HepG2 (cell line): Measurements from ENCODE around the gene TJP2. TPM values are rescaled to one million over a fixed set of nuclear protein-coding genes. Genes with fewer than 3 reads are reported as not detected.

Experiments used
- ATAC-seq: fragments of 200-7000 bp; cut with Tn5 transposase; 3 replicates; pipeline ENCODE4 v1.9.1; 2020; ENCODE audit warnings: mild to moderate bottlenecking, moderate library complexity
- BruUV-seq: library from RNA; stranded (reverse); fragments of 400-500 nt; replicated peaks from 2 replicates; lab custom pipeline; 2021; lab: Mats Ljungman, UMichigan
- CTCF ChIA-PET: fragments of 300-600 bp; formaldehyde crosslinking; extraction: SDS; loops from one replicate; lab custom pipeline; 2021; ENCODE audit warnings: low total read pairs, inconsistent platforms, low intra/inter-chr PET ratio; lab: Yijun Ruan, JAX
- POLR2A ChIA-PET: fragments of 350-600 bp; sonication (Branson Sonifier 250); formaldehyde crosslinking; loops from one replicate; lab custom pipeline; 2020; ENCODE audit warnings: antibody characterized with exemption, inconsistent platforms; lab: Yijun Ruan, JAX
- DNase-seq: peaks from one replicate; pipeline ENCODE4 v3.0.0-alpha.2; 2015; ENCODE audit warnings: low spot score
- FAIRE-seq: peaks from 3 replicates; lab custom pipeline; 2011; peaks lifted over from hg19 to GRCh38; lab: Jason Lieb, UNC
- H2AFZ ChIP-seq: one replicate; pipeline ENCODE4 v1.6.1; 2011; ENCODE audit warnings: low read length, inconsistent platforms
- H3K27ac ChIP-seq: fragments of 300-600 bp; 3 replicates; pipeline ENCODE4 v1.8.0; 2011; ENCODE audit warnings: mixed run types, mild to moderate bottlenecking, mixed read lengths, low read length, inconsistent platforms; ENCODE audit not compliant: insufficient read depth; ENCODE audit errors: extremely low read length
- H3K27me3 ChIP-seq, 2 experiments: fragments of 200-600 bp in 1 of 2; 2 replicates in 1 of 2; 3 replicates in 1 of 2; pipeline versions ENCODE4 v1.6.0 to v1.8.0; 2011; ENCODE audit warnings: low read length in 2 of 2, mild to moderate bottlenecking in 2 of 2, moderate library complexity in 2 of 2, inconsistent platforms in 1 of 2; ENCODE audit not compliant: insufficient read depth in 2 of 2, control insufficient read depth in 1 of 2
- H3K36me3 ChIP-seq, 2 experiments: fragments of 200-600 bp in 1 of 2; replicated peaks in 1 of 2; 2 replicates in 1 of 2; 3 replicates in 1 of 2; pipeline versions ENCODE4 v1.5.1 to v1.8.0; 2011; ENCODE audit warnings: low read length in 2 of 2, inconsistent platforms in 1 of 2; ENCODE audit not compliant: insufficient read depth in 2 of 2, control insufficient read depth in 1 of 2
- H3K4me1 ChIP-seq: 2 replicates; pipeline ENCODE4 v1.5.1; 2012; ENCODE audit warnings: low read length, inconsistent platforms; ENCODE audit not compliant: insufficient read depth
- H3K4me2 ChIP-seq: 2 replicates; pipeline ENCODE4 v1.6.0; 2011; ENCODE audit warnings: low read depth, low read length, inconsistent platforms
- H3K4me3 ChIP-seq, 3 experiments: fragments of 200-600 bp in 1 of 3; sonication (generic), shearing (Covaris generic) in 1 of 3; replicated peaks in 1 of 3; 2 replicates each; pipeline ENCODE4 v1.5.1; 2011 to 2016; ENCODE audit warnings: low read length in 3 of 3, inconsistent platforms in 2 of 3, low read depth in 2 of 3, mild to moderate bottlenecking in 2 of 3, control low read depth in 1 of 3, mixed read lengths in 1 of 3; ENCODE audit not compliant: insufficient read depth in 1 of 3
- H3K79me2 ChIP-seq: one replicate; pipeline ENCODE4 v1.6.1; 2011; ENCODE audit warnings: low read length, inconsistent platforms; ENCODE audit not compliant: insufficient read depth
- H3K9ac ChIP-seq: 2 replicates; pipeline ENCODE4 v1.6.0; 2011; ENCODE audit warnings: mild to moderate bottlenecking, low read depth, low read length, inconsistent platforms; ENCODE audit not compliant: insufficient read depth
- H3K9me3 ChIP-seq: 2 replicates; pipeline ENCODE4 v1.5.1; 2012; ENCODE audit warnings: mild to moderate bottlenecking, low read length
- H4K20me1 ChIP-seq: 2 replicates; pipeline ENCODE4 v1.6.0; 2011; ENCODE audit warnings: inconsistent platforms, mild to moderate bottlenecking, low read length, moderate library complexity; ENCODE audit not compliant: insufficient read depth
- BCL6 ChIP-seq: IDR thresholded peaks from 2 replicates; pipeline ENCODE4 v1.6.1; 2016; ENCODE audit warnings: missing genetic modification reagents, missing compliant biosample characterization
- EP300 ChIP-seq, 3 experiments: sonication (generic) in 1 of 3; formaldehyde crosslinking in 1 of 3; IDR thresholded peaks; 2 replicates each; pipeline versions ENCODE4 v1.5.1 to v1.6.1; 2011 to 2020; ENCODE audit warnings: low read depth in 2 of 3, low read length in 2 of 3, borderline replicate concordance in 1 of 3, improper control_type of control experiment in 1 of 3, mild to moderate bottlenecking in 1 of 3, missing genetic modification reagents in 1 of 3, moderate library complexity in 1 of 3
- HNRNPLL ChIP-seq: fragments of 200-400 bp; formaldehyde crosslinking; IDR thresholded peaks from 2 replicates; pipeline ENCODE4 v1.6.1; 2017; ENCODE audit warnings: mild to moderate bottlenecking, low read depth, low read length; ENCODE audit not compliant: poor library complexity, severe bottlenecking
- HOXA9 ChIP-seq: sonication (generic); formaldehyde crosslinking; IDR thresholded peaks from 2 replicates; pipeline ENCODE4 v1.8.1; 2022; ENCODE audit warnings: missing genetic modification reagents, mild to moderate bottlenecking, moderate library complexity, borderline replicate concordance
- MYC ChIP-seq: sonication (generic); formaldehyde crosslinking; IDR thresholded peaks from 2 replicates; pipeline ENCODE4 v1.9.0; 2021; ENCODE audit warnings: missing genetic modification reagents, borderline replicate concordance
- NKX3-1 ChIP-seq: sonication (generic); formaldehyde crosslinking; IDR thresholded peaks from 2 replicates; pipeline ENCODE4 v1.5.0; 2020; ENCODE audit warnings: missing genetic modification reagents
- PPARG ChIP-seq: conservative IDR thresholded peaks from 2 replicates; pipeline ENCODE4 v1.6.1; 2016; ENCODE audit warnings: missing biosample characterization, missing genetic modification reagents
- RARG ChIP-seq: sonication (generic); formaldehyde crosslinking; IDR thresholded peaks from 2 replicates; pipeline ENCODE4 v1.4.0; 2020; ENCODE audit warnings: low read depth, mild to moderate bottlenecking, missing genetic modification reagents
- SIX4 ChIP-seq: sonication (generic); formaldehyde crosslinking; IDR thresholded peaks from 2 replicates; pipeline ENCODE4 v1.4.0; 2020; ENCODE audit warnings: missing genetic modification reagents
- STAT5B ChIP-seq: sonication (generic); formaldehyde crosslinking; IDR thresholded peaks from 2 replicates; pipeline ENCODE4 v1.4.0; 2020; ENCODE audit warnings: missing genetic modification reagents
- THAP8 ChIP-seq: sonication (generic); formaldehyde crosslinking; IDR thresholded peaks from 2 replicates; pipeline ENCODE4 v1.5.1; 2020; ENCODE audit warnings: missing genetic modification reagents, mild to moderate bottlenecking, borderline replicate concordance
- ZFP1 ChIP-seq: IDR thresholded peaks from 2 replicates; pipeline ENCODE4 v1.6.1; 2016
- ZNF552 ChIP-seq: sonication (generic); formaldehyde crosslinking; IDR thresholded peaks from 2 replicates; pipeline ENCODE4 v1.9.0; 2022; ENCODE audit warnings: missing genetic modification reagents, mild to moderate bottlenecking, borderline replicate concordance
- ZNF709 ChIP-seq: sonication (generic); formaldehyde crosslinking; IDR thresholded peaks from 2 replicates; pipeline ENCODE4 v1.5.0; 2020; ENCODE audit warnings: mild to moderate bottlenecking, missing genetic modification reagents
- ZNF724P ChIP-seq: sonication (generic); formaldehyde crosslinking; IDR thresholded peaks from 2 replicates; pipeline ENCODE4 v1.8.0; 2022; ENCODE audit warnings: missing genetic modification reagents, borderline replicate concordance
- ZNF775 ChIP-seq: sonication (generic); formaldehyde crosslinking; IDR thresholded peaks from 2 replicates; pipeline ENCODE4 v1.4.0; 2020; ENCODE audit warnings: missing genetic modification reagents, mild to moderate bottlenecking, moderate library complexity, borderline replicate concordance
- WGBS: methylation state at CpG from one replicate; pipeline ENCODE4 v1.1.6; 2017; ENCODE audit warnings: low lambda C conversion rate; 5-methylcytosine and 5-hydroxymethylcytosine counted together
- in situ Hi-C: cut with HindIII; loops from 2 replicates; pipeline ENCODE4 v1.10.0; 2017; ENCODE audit warnings: low pct_unique_long_range_greater_than_20kb; ENCODE audit not compliant: extremely low pct_ligation_motif_present
- intact Hi-C: fragments of 100-400 bp; cut with micrococcal nuclease; formaldehyde crosslinking; loops from one replicate; pipeline ENCODE4 v1.10.0; 2022; ENCODE audit not compliant: unreplicated experiment
- polyA plus RNA-seq, 8 experiments: library from polyadenylated mRNA; depleted of rRNA in 3 of 8; stranded (reverse) in 7 of 8; unstranded in 1 of 8; fragments of >200 nt; fragmentation: Illumina TruSeq in 4 of 8; extraction: Trizol in 4 of 8; gene quantifications; 2 replicates each; pipeline versions ENCODE4 v1.2.1 to v1.2.3, GENCODE V29; 2011 to 2016; ENCODE audit warnings: low read depth in 4 of 8, missing spikeins in 1 of 8, mixed read lengths in 1 of 8; ENCODE audit not compliant: insufficient read depth in 1 of 8
- total RNA-seq, 5 experiments: library from RNA; depleted of rRNA; stranded (reverse); fragments of >200 nt; fragmentation: Illumina TruSeq; extraction: Trizol; gene quantifications; 2 replicates each; pipeline ENCODE4 v1.2.3, GENCODE V29; 2016; ENCODE audit warnings: low read depth in 1 of 5
- TF ChIP-seq, protein P1 (sequence below): sonication (generic); formaldehyde crosslinking; IDR thresholded peaks from 2 replicates; pipeline ENCODE4 v1.4.0; 2020; ENCODE audit warnings: missing genetic modification reagents
- TF ChIP-seq, protein P2 (sequence below): sonication (generic); formaldehyde crosslinking; conservative IDR thresholded peaks from 2 replicates; pipeline ENCODE4 v1.8.0; 2022; ENCODE audit warnings: mild to moderate bottlenecking, moderate library complexity, missing genetic modification reagents

The TJP2 gene
- total and polyA plus RNA-seq, 2 of the 13 experiments (the other 11 are each of a cell fraction or from before 2014, with no cell fraction given), result 109 to 110 TPM

DNA sequence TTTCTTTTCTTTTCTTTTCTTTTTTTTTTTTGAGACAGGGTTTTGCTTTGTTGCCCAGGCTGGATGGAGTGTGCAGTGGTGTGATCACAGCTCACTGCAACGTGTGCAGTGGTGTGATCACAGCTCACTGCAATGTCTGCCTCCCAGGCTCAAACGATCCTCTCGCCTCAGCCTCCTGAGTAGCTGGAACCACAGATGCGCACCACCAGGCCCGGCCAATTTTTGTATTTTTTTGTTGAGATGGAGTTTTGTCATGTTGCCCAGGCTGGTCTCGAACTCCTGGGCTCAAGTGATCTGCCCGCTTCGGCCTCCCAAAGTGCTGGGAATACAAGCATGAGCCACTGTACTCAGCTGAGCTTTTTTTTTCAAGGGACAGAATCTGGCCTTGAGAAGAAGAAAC lies 36.8 kb upstream of the TJP2 start:
- 96% methylated on average over 6 of the region's 8 CpGs for WGBS
- Histone ChIP-seq H4K20me1 (peaks cover 39% of the 10 kb centered on the region), H3K79me2 (peaks cover 89% of the 10 kb centered on the region), H3K4me2 (no peak overlapping the region), H3K27me3 (no peaks in the 10 kb centered on the region), H3K9me3 (no peaks in the 10 kb centered on the region), H3K9ac (no peak overlapping the region), H3K4me3 (no peak overlapping the region), H2AFZ (no peak overlapping the region), H3K4me1 (peaks cover 41% of the 10 kb centered on the region), H3K27ac (no peak overlapping the region), H3K36me3 (peaks cover 25 to 73% of the 10 kb centered on the region in 2 experiments)
- no TSS peak for BruUV-seq
- ChIA-PET POLR2A (interaction anchor here (1.6 kb wide), 1 partner anchor 16 kb away, joined by 7 read pairs; no protein-coding TSS in a partner anchor), CTCF (no interaction called here)
- ATAC-seq (no peak), DNase-seq (no peak), FAIRE-seq (no peak)
- intact Hi-C loops, result no loop called here
- TF ChIP-seq BCL6 (CRISPR knock-in tag) (no peak), ZNF775 (CRISPR knock-in tag) (no peak), EP300 (IDR thresholded peaks at IDR 0.05; ENCODE audit: low read depth in 2 of 2, low read length in 2 of 2) (no peak), EP300 (CRISPR knock-in tag; IDR thresholded peaks at IDR 0.05; ENCODE audit: borderline replicate concordance) (no peak), THAP8 (no peak), MYC (CRISPR knock-in tag) (no peak), ZNF724P (no peak), STAT5B (CRISPR knock-in tag) (no peak), SIX4 (CRISPR knock-in tag) (no peak), ZNF709 (CRISPR knock-in tag) (no peak), NKX3-1 (CRISPR knock-in tag) (no peak), RARG (no peak), HNRNPLL (no peak), ZNF552 (no peak), HOXA9 (CRISPR knock-in tag) (no peak), ZFP1 (CRISPR knock-in tag) (no peak), PPARG (no peak)
- TF ChIP-seq, protein P1, sequence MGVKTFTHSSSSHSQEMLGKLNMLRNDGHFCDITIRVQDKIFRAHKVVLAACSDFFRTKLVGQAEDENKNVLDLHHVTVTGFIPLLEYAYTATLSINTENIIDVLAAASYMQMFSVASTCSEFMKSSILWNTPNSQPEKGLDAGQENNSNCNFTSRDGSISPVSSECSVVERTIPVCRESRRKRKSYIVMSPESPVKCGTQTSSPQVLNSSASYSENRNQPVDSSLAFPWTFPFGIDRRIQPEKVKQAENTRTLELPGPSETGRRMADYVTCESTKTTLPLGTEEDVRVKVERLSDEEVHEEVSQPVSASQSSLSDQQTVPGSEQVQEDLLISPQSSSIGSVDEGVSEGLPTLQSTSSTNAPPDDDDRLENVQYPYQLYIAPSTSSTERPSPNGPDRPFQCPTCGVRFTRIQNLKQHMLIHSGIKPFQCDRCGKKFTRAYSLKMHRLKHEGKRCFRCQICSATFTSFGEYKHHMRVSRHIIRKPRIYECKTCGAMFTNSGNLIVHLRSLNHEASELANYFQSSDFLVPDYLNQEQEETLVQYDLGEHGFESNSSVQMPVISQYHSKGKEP (CRISPR knock-in tag), result no peak
- TF ChIP-seq, protein P2, sequence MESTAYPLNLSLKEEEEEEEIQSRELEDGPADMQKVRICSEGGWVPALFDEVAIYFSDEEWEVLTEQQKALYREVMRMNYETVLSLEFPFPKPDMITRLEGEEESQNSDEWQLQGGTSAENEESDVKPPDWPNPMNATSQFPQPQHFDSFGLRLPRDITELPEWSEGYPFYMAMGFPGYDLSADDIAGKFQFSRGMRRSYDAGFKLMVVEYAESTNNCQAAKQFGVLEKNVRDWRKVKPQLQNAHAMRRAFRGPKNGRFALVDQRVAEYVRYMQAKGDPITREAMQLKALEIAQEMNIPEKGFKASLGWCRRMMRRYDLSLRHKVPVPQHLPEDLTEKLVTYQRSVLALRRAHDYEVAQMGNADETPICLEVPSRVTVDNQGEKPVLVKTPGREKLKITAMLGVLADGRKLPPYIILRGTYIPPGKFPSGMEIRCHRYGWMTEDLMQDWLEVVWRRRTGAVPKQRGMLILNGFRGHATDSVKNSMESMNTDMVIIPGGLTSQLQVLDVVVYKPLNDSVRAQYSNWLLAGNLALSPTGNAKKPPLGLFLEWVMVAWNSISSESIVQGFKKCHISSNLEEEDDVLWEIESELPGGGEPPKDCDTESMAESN (CRISPR knock-in tag), result no peak
- in situ Hi-C loops, result no loop called here
